ENCODE results near the gene CCDC15.

Gene CCDC15

DNA sequence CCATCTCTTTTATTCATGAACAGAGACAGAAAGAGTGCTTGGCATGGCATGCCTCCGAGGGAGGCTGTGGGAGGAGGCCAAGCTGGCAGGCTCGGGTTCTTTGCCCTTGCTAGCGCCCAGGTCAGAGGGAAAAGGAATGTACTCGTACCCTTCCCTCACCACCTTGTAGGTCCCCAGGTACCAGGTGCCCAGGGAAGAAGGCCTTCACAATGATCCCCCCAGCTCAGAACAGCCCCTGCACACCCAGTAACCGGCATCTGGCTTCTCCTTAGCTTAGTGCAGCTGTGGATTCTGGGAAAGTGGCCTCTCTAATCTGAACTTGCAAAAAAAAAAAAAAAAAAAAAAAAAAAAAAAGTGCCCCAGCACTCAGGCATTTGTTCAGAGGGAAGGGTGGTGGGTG lies 33.6 kb upstream of the CCDC15 start:
- no peak for ATAC-seq (ENCODE audit: insufficient read depth, low read depth)
- no peak overlapping the region for H3K4me3 ChIP-seq (ENCODE audit: low read depth in 1 of 2, low read length in 2 of 2)
- H3K9ac ChIP-seq (ENCODE audit: low read depth, low read length) = no peak overlapping the region
- no peak overlapping the region for H3K4me2 ChIP-seq (ENCODE audit: insufficient read depth, low read length)
- no peak overlapping the region for H2AFZ ChIP-seq (ENCODE audit: low read depth, low read length)
- H3K79me2 ChIP-seq (ENCODE audit: insufficient read depth, low read length) = no peaks in the 10 kb centered on the region
- H3K27me3 ChIP-seq (ENCODE audit: insufficient read depth, low read length, poor library complexity) = no peaks in the 10 kb centered on the region
- H3K36me3 ChIP-seq (ENCODE audit: insufficient read depth, low read length) = no peaks in the 10 kb centered on the region
- no peak overlapping the region for H3K27ac ChIP-seq (ENCODE audit: low read length)
- H3K9me3 ChIP-seq (ENCODE audit: insufficient read depth, low read length, severe bottlenecking) = no peaks in the 10 kb centered on the region
- TF ChIP-seq, protein P1, sequence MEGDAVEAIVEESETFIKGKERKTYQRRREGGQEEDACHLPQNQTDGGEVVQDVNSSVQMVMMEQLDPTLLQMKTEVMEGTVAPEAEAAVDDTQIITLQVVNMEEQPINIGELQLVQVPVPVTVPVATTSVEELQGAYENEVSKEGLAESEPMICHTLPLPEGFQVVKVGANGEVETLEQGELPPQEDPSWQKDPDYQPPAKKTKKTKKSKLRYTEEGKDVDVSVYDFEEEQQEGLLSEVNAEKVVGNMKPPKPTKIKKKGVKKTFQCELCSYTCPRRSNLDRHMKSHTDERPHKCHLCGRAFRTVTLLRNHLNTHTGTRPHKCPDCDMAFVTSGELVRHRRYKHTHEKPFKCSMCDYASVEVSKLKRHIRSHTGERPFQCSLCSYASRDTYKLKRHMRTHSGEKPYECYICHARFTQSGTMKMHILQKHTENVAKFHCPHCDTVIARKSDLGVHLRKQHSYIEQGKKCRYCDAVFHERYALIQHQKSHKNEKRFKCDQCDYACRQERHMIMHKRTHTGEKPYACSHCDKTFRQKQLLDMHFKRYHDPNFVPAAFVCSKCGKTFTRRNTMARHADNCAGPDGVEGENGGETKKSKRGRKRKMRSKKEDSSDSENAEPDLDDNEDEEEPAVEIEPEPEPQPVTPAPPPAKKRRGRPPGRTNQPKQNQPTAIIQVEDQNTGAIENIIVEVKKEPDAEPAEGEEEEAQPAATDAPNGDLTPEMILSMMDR (IDR thresholded peaks at IDR 0.05; ENCODE audit: borderline replicate concordance, extremely low read depth, low read length, poor library complexity, severe bottlenecking) = no peak
- TF ChIP-seq EZH2 (IDR thresholded peaks at IDR 0.05; ENCODE audit: borderline replicate concordance, low read depth, low read length, severe bottlenecking) = no peak
- H4K20me1 ChIP-seq (ENCODE audit: insufficient read depth, low read length) = no peaks in the 10 kb centered on the region
- no peak for DNase-seq
- no peaks in the 10 kb centered on the region for H3K4me1 ChIP-seq (ENCODE audit: insufficient read depth, low read length)

DNA sequence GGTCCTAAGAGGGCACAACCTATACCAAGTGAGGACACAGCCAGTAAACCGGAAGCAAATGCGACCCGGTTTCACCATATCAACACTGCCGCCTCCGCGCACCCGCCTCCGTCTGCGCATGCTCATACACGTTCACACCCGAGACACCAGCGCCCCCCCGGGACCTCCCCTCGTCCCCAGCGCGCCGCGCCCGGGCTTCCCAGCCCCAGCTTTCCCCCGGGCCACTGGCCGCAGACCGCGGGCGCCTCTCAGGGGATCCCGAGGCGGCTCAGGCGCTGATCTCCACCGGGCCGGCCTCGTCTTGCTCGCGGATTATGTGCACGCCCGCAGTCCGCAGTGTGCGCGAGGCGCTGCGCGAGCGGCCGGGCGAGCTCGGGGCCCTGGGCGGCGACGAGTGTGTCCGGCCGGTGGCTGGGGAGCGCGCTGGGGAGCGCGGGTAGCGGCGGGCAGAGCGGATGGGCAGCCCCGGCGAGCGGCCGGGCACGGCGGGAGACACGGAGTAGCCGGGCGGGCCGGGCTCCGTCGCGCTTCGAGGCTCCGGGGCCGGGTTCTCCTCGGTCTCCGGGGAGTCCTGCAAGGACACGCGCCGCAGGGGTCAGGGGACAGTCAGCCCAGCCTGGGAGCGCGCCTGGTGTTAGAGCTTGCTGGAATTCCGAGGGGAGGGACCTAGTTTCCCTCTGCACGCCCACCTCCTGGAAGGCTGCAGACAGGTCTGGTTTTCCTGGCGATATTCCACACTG lies 33.0 kb upstream of the CCDC15 start:
- Histone ChIP-seq H3K79me2 (ENCODE audit: insufficient read depth, low read length) (no peaks in the 10 kb centered on the region), H4K20me1 (ENCODE audit: insufficient read depth, low read length) (no peaks in the 10 kb centered on the region), H3K9ac (ENCODE audit: low read depth, low read length) (no peak overlapping the region), H3K36me3 (ENCODE audit: insufficient read depth, low read length) (no peaks in the 10 kb centered on the region), H3K4me2 (ENCODE audit: insufficient read depth, low read length) (no peak overlapping the region), H3K27me3 (ENCODE audit: insufficient read depth, low read length, poor library complexity) (no peaks in the 10 kb centered on the region), H3K4me3 (ENCODE audit: low read depth in 1 of 2, low read length in 2 of 2) (no peak overlapping the region), H2AFZ (ENCODE audit: low read depth, low read length) (no peak overlapping the region), H3K9me3 (ENCODE audit: insufficient read depth, low read length, severe bottlenecking) (no peaks in the 10 kb centered on the region), H3K4me1 (ENCODE audit: insufficient read depth, low read length) (no peaks in the 10 kb centered on the region), H3K27ac (ENCODE audit: low read length) (no peak overlapping the region)
- DNase-seq = no peak
- TF ChIP-seq EZH2 (IDR thresholded peaks at IDR 0.05; ENCODE audit: borderline replicate concordance, low read depth, low read length, severe bottlenecking) = no peak
- TF ChIP-seq, protein P1 (IDR thresholded peaks at IDR 0.05; ENCODE audit: borderline replicate concordance, extremely low read depth, low read length, poor library complexity, severe bottlenecking) = no peak
- ATAC-seq (ENCODE audit: insufficient read depth, low read depth) = no peak

DNA sequence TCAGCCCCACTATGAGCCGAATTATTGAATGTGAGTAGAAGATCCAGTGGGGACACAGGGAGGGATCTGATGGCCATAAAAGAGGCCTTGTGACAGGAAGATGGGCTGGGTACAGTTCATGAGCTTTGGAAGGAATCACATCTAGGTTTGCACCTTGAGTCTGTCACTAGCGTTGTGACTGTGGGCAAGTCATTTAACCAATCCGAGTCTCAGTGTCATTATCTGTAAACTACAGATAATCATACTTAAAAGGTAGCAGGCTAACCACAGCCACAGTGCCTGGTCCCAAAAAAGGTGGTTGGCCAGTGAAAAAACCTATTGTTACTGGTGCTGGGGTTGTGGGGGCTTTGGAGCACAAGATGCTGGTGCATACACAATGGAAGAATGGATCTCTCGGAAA lies 31.2 kb upstream of the CCDC15 start:
- TF ChIP-seq, protein P1 (IDR thresholded peaks at IDR 0.05; ENCODE audit: borderline replicate concordance, extremely low read depth, low read length, poor library complexity, severe bottlenecking) = no peak
- no peak for TF ChIP-seq EZH2 (IDR thresholded peaks at IDR 0.05; ENCODE audit: borderline replicate concordance, low read depth, low read length, severe bottlenecking)
- no peak for DNase-seq
- H3K4me1 ChIP-seq (ENCODE audit: insufficient read depth, low read length) = no peaks in the 10 kb centered on the region
- H3K36me3 ChIP-seq (ENCODE audit: insufficient read depth, low read length) = no peaks in the 10 kb centered on the region
- no peaks in the 10 kb centered on the region for H4K20me1 ChIP-seq (ENCODE audit: insufficient read depth, low read length)
- no peak overlapping the region for H3K4me3 ChIP-seq (ENCODE audit: low read depth in 1 of 2, low read length in 2 of 2)
- no peak overlapping the region for H3K4me2 ChIP-seq (ENCODE audit: insufficient read depth, low read length)
- no peak overlapping the region for H3K27ac ChIP-seq (ENCODE audit: low read length)
- no peaks in the 10 kb centered on the region for H3K27me3 ChIP-seq (ENCODE audit: insufficient read depth, low read length, poor library complexity)
- no peaks in the 10 kb centered on the region for H3K79me2 ChIP-seq (ENCODE audit: insufficient read depth, low read length)
- no peak for ATAC-seq (ENCODE audit: insufficient read depth, low read depth)
- H3K9me3 ChIP-seq (ENCODE audit: insufficient read depth, low read length, severe bottlenecking) = no peaks in the 10 kb centered on the region
- H2AFZ ChIP-seq (ENCODE audit: low read depth, low read length) = no peak overlapping the region
- no peak overlapping the region for H3K9ac ChIP-seq (ENCODE audit: low read depth, low read length)
